A172 (cell line): ENCODE measurements around the gene SCFD2. TPM values are rescaled to one million over a fixed set of nuclear protein-coding genes. Genes with fewer than 3 reads are reported as not detected.

ENCODE experiments used
- DNase-seq: peaks from one replicate; pipeline ENCODE4 v3.0.0-alpha.2; 2015; ENCODE audit warnings: low spot score
- total RNA-seq: library from RNA; depleted of rRNA; stranded (reverse); fragments of >200 nt; shearing (Covaris generic); gene quantifications from 2 replicates; pipeline ENCODE4 v1.2.3, GENCODE V29; 2014

Gene SCFD2
- total RNA-seq, 1 experiment from 2014 or later, result 16.2 TPM

- DNase-seq, result no peak
Measured at GRCh38 chr4:52989865-52990264, 376.0 kb downstream of the SCFD2 start.

- no peak for DNase-seq
Measured at GRCh38 chr4:52987392-52988056, 378.3 kb downstream of the SCFD2 start.

GRCh38 chr4:52984462-52984881, 381.4 kb downstream of the SCFD2 start:
- DNase-seq, result no peak

GRCh38 chr4:52983563-52984303, 382.1 kb downstream of the SCFD2 start:
- peak; percentile 38 for DNase-seq

- no peak for DNase-seq
Measured at GRCh38 chr4:52982946-52983340, 382.9 kb downstream of the SCFD2 start.

GRCh38 chr4:52982255-52982945, 383.5 kb downstream of the SCFD2 start:
- DNase-seq, result peak; percentile 30

- no peak for DNase-seq
Measured at GRCh38 chr4:52979821-52980590, 385.9 kb downstream of the SCFD2 start.

- no peak for DNase-seq
Measured at GRCh38 chr4:52979020-52979419, 386.8 kb downstream of the SCFD2 start.

GRCh38 chr4:52977252-52977651, 388.6 kb downstream of the SCFD2 start:
- no peak for DNase-seq

GRCh38 chr4:52976523-52977230, 389.2 kb downstream of the SCFD2 start:
- DNase-seq, result no peak

GRCh38 chr4:52968691-52969090, 397.2 kb downstream of the SCFD2 start:
- no peak for DNase-seq

- no peak for DNase-seq
Measured at GRCh38 chr4:52968241-52968640, 397.6 kb downstream of the SCFD2 start.

GRCh38 chr4:52966781-52967180, 399.1 kb downstream of the SCFD2 start:
- no peak for DNase-seq

GRCh38 chr4:52966172-52966571, 399.7 kb downstream of the SCFD2 start:
- no peak for DNase-seq

- DNase-seq, result no peak
Measured at GRCh38 chr4:52964561-52965101, 401.2 kb downstream of the SCFD2 start.

- DNase-seq, result no peak
Measured at GRCh38 chr4:52964011-52964410, 401.9 kb downstream of the SCFD2 start.

GRCh38 chr4:52962721-52963120, 403.1 kb downstream of the SCFD2 start:
- DNase-seq, result no peak

GRCh38 chr4:52961666-52962412, 404.0 kb downstream of the SCFD2 start:
- no peak for DNase-seq

- no peak for DNase-seq
Measured at GRCh38 chr4:52959541-52959940, 406.3 kb downstream of the SCFD2 start.
